Lower leg skin (tissue), 3 donors: ENCODE data around the gene CCNK.

ENCODE experiments used
- CTCF ChIP-seq, 3 donors: fragments of 450-650 bp; IDR thresholded peaks; one replicate each; pipeline ENCODE4 v1.5.1; 2016; ENCODE audit warnings: antibody characterized with exemption in 3 of 3, mild to moderate bottlenecking in 3 of 3, moderate library complexity in 2 of 3
- POLR2A ChIP-seq, 2 donors: fragments of 450-650 bp; IDR thresholded peaks; one replicate each; pipeline ENCODE4 v1.6.1; 2016 to 2017; ENCODE audit warnings: antibody characterized with exemption in 2 of 2, mild to moderate bottlenecking in 1 of 2, moderate library complexity in 1 of 2

GRCh38 chr14:99497341-99497740 lies 16.1 kb downstream of the CCNK start:
- TF ChIP-seq POLR2A (IDR thresholded peaks at IDR 0.05) (no peak), CTCF (IDR thresholded peaks at IDR 0.05) (no peak)
